Head of caudate nucleus (tissue), 42 donors: ENCODE results near the gene TBXAS1.
A peak's percentile ranks its signal among the peaks of the same experiment; 100 is the strongest.

Experiments used
- DNase-seq, 42 donors: peaks; one replicate each; pipeline versions ENCODE4 v3.0.0 to v3.0.0-alpha.2; 2020 to 2021; ENCODE audit warnings: mixed read lengths in 7 of 42
- intact Hi-C: fragments of 100-400 bp; cut with DNase I; formaldehyde crosslinking; loops from one replicate; pipeline ENCODE4 v1.15.0; 2022

The TBXAS1 gene

DNA sequence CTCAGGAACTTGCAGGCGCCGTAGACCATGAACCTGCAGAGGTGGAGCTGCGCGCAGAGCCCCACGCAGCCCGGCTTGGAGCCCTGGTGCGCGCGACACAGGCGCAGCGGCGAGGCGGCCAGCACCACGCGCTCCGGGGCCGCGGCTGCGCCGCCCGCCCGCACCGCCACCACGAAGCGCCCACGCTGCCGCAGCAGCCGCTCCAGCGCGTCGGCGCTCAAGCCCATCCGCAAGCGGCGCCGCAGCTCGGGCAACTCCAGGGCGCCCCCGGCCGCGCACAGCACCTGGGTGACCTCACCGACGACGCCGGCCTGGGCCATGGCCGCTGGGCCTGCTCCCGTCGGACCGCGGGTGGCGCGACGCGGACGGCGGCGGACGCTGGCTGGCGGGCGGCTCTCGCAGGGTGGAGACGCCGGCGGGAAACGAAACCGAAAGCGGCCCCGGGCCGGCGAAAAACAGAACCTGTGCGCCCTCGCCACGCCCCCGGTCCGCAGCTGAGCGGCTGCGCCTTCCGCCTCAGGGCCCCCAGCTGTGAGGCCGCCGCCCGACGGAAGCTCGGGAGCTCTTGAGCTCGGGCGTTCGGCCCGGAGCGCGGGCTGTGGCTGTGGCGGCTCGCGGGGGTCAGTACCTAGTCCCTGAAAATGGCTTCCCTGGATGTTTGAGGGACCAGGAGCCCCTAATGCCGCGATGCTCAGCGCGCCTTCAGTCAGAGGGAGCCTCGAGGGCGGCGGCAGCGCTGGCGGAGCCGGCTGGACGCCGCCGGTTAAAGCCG lies 233.7 kb downstream of the TBXAS1 start, which contains the start of gene PARP12:
Gene PARP12 (minus strand): TSS at position 424 of the 772 bp plus-strand sequence. CDS start 104 bp downstream, at position 320.
- DNase-seq = peak in 41 of 42 donors; percentile 20 to 86 (median 65)
- intact Hi-C loops = no loop called here

DNA sequence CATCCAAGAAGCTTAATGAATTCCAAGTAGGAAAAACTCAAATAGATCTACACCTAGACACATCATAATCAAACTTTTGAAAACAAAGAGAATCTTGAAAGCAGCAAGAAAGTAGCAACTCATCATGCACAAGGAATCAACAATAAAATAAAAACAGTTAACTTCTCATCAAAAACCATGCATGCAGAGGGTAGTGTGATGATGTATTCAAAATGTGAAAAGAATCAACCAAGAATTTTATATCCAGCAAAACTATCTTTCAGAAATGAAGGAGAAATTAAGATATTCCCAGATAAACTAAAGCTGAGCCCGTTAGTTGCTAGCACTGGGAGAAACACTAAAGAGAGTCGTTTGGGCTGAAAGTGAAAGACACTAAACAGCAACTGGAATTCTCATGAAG lies 238.0 kb downstream of the TBXAS1 start:
- DNase-seq = no peak
- intact Hi-C loops = no loop called here

DNA sequence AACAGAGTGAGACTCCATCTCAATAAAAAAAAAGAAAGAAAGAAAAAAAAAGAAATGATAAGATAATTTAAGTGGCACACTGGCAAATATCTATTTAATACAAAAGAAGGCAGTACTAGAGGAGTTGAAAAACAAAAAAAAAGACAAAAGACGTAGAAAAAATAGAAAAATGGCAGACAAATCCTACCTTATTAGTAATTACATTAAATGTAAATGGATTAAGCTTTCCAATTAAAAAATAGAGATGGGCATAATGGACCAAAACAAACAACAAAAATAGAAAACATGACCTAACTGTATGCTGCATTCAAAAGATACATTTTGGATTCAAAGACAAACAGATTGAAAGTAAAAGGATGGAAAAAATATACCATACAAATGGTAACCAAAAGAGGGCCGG lies 239.0 kb downstream of the TBXAS1 start:
- no peak for DNase-seq
- intact Hi-C loops = no loop called here

GRCh38 chr7:140069298-140069949 lies 240.4 kb downstream of the TBXAS1 start:
- no peak for DNase-seq
- intact Hi-C loops = no loop called here
